A673 (cell line): Measurements from ENCODE around the gene USP27X. TPM values are rescaled to one million over a fixed set of nuclear protein-coding genes. Genes with fewer than 3 reads are reported as not detected.

Experiments
- BruUV-seq: library from RNA; stranded (reverse); fragments of 400-500 nt; replicated peaks from 2 replicates; lab custom pipeline; 2021; lab: Mats Ljungman, UMichigan
- CTCF ChIA-PET: fragments of 300-600 bp; sonication (Branson Sonifier 250); formaldehyde crosslinking; loops from one replicate; lab custom pipeline; 2022; ENCODE audit warnings: antibody characterized with exemption; lab: Charles Lee
- POLR2A ChIA-PET: fragments of 300-600 bp; sonication (Branson Sonifier 250); formaldehyde crosslinking; loops from one replicate; lab custom pipeline; 2022; ENCODE audit warnings: antibody characterized with exemption; ENCODE audit not compliant: low non-redundant PET; lab: Charles Lee
- DNase-seq: peaks from one replicate; pipeline ENCODE4 v3.0.0-alpha.2; 2015; ENCODE audit warnings: low spot score
- H3K27ac ChIP-seq: fragments of 200-600 bp; sonication (generic); 2 replicates; pipeline ENCODE4 v1.5.1; 2016; ENCODE audit warnings: mixed run types, low read depth, mild to moderate bottlenecking, mixed read lengths, antibody characterized with exemption, low read length; ENCODE audit not compliant: poor library complexity, severe bottlenecking
- H3K27me3 ChIP-seq: fragments of 200-600 bp; sonication (generic); replicated peaks from 2 replicates; pipeline ENCODE4 v1.6.1; 2017; ENCODE audit warnings: mixed run types, low read depth, mild to moderate bottlenecking, mixed read lengths, antibody characterized with exemption, low read length; ENCODE audit not compliant: insufficient read depth, poor library complexity
- H3K36me3 ChIP-seq: fragments of 200-600 bp; sonication (generic); 2 replicates; pipeline ENCODE4 v1.6.1; 2016; ENCODE audit warnings: mixed run types, mild to moderate bottlenecking, mixed read lengths, antibody characterized with exemption, low read length; ENCODE audit not compliant: insufficient read depth, poor library complexity, severe bottlenecking
- H3K4me1 ChIP-seq: fragments of 200-600 bp; sonication (generic); 2 replicates; pipeline ENCODE4 v1.6.1; 2017; ENCODE audit warnings: mixed run types, mild to moderate bottlenecking, mixed read lengths, antibody characterized with exemption, low read length; ENCODE audit not compliant: insufficient read depth, poor library complexity, severe bottlenecking
- H3K4me3 ChIP-seq: fragments of 200-600 bp; sonication (generic); 2 replicates; pipeline ENCODE4 v1.5.1; 2016; ENCODE audit warnings: low read depth, mixed run types, mild to moderate bottlenecking, mixed read lengths, low read length; ENCODE audit not compliant: poor library complexity, severe bottlenecking
- H3K9me3 ChIP-seq: fragments of 200-600 bp; sonication (generic); 2 replicates; pipeline ENCODE4 v1.6.1; 2016; ENCODE audit warnings: mixed run types, low read depth, mild to moderate bottlenecking, mixed read lengths, antibody characterized with exemption, low read length; ENCODE audit not compliant: poor library complexity, severe bottlenecking
- CTCF ChIP-seq: fragments of 300-800, 200-600 bp; sonication (generic); conservative IDR thresholded peaks from 2 replicates; pipeline ENCODE4 v1.5.1; 2017; ENCODE audit warnings: low read depth, mild to moderate bottlenecking, antibody characterized with exemption, low read length, moderate library complexity, mixed read lengths
- EZH2 ChIP-seq: fragments of 200-600 bp; sonication (generic); IDR thresholded peaks from 2 replicates; pipeline ENCODE4 v1.6.1; 2017; ENCODE audit warnings: borderline replicate concordance, low read depth, mild to moderate bottlenecking, mixed read lengths, antibody characterized with exemption, low read length; ENCODE audit not compliant: poor library complexity, severe bottlenecking
- intact Hi-C: fragments of 100-400 bp; cut with micrococcal nuclease; formaldehyde crosslinking; loops from one replicate; pipeline ENCODE4 v1.10.0; 2022; ENCODE audit not compliant: unreplicated experiment
- total RNA-seq: library from RNA; stranded (reverse); gene quantifications from 2 replicates; pipeline ENCODE4 v1.2.3, GENCODE V29; 2021

Gene USP27X
- total RNA-seq, 1 experiment from 2014 or later: 6.7 TPM

DNA sequence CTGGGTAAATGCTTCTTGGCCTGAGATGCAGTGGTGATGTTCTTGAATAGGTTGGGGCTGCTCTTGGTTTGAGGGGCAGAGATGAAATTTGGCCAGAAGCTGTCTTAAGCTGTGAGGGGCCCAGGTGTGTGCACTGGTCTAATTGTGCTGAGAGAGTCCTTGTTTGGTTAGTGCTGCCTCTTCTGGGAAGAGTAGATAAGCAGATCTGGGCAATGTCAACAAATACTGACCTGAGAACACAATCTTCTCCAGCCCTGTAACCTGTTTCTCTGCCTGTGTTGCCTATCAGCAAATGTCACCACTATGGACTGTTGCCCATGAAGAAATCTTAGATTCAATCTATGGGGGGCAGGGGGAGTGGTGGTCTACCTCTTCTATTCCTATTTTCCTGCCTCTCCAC is 17.2 kb upstream of the USP27X start:
- H3K36me3 ChIP-seq: no peaks in the 10 kb centered on the region
- no peak for TF ChIP-seq CTCF
- TF ChIP-seq EZH2: no peak
- H3K27me3 ChIP-seq: no peaks in the 10 kb centered on the region
- no TSS peak for BruUV-seq
- H3K4me1 ChIP-seq: no peaks in the 10 kb centered on the region
- H3K9me3 ChIP-seq: no peaks in the 10 kb centered on the region
- DNase-seq: no peak
- ChIA-PET POLR2A (no interaction called here), CTCF (no interaction called here)
- no peak overlapping the region for H3K4me3 ChIP-seq
- no peak overlapping the region for H3K27ac ChIP-seq
- intact Hi-C loops: no loop called here

DNA sequence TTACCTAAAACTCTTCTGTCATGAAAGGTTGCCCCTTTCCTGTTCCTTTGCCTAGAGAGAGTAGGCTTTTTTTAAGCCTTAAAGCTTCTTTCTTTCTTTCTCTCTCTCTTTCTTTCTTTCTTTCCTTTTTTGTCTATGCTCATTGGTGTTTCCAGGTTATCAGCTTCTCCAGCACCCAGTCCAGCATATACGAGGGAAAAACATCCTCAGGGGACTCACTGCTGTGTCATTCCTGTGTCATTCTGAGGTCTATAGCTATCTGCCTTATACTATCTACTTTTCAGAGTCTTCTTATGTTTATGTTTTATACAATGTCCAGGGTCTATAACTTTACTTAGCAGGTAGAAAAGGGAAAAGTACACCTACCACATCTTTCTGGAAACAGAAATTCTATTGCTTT is 10.5 kb upstream of the USP27X start:
- Histone ChIP-seq H3K27ac (no peak overlapping the region), H3K9me3 (no peaks in the 10 kb centered on the region), H3K4me3 (no peak overlapping the region), H3K36me3 (no peaks in the 10 kb centered on the region), H3K4me1 (no peaks in the 10 kb centered on the region), H3K27me3 (no peaks in the 10 kb centered on the region)
- intact Hi-C loops: no loop called here
- TF ChIP-seq CTCF (no peak), EZH2 (no peak)
- no peak for DNase-seq
- no TSS peak for BruUV-seq
- ChIA-PET POLR2A (no interaction called here), CTCF (no interaction called here)

GRCh38 chrX:49876750-49877149 is 2.5 kb upstream of the USP27X start:
- no TSS peak for BruUV-seq
- intact Hi-C loops: loop anchor here (1.0 kb wide), 1 partner anchor 36 kb away; no protein-coding TSS in a partner anchor
- no peaks in the 10 kb centered on the region for H3K9me3 ChIP-seq
- CTCF ChIA-PET: interaction anchor here (0.6 to 0.7 kb wide), 2 partner anchors 11 to 36 kb away, joined by 3 to 4 read pairs; no protein-coding TSS in a partner anchor
- H3K27me3 ChIP-seq: no peaks in the 10 kb centered on the region
- no peaks in the 10 kb centered on the region for H3K4me1 ChIP-seq
- no peak overlapping the region for H3K4me3 ChIP-seq
- no peaks in the 10 kb centered on the region for H3K36me3 ChIP-seq
- H3K27ac ChIP-seq: no peak overlapping the region
- peak; percentile 49 for DNase-seq
- POLR2A ChIA-PET: no interaction called here
- TF ChIP-seq CTCF (peak; percentile 63), EZH2 (no peak)
